Measurements from ENCODE around the gene DGKG. TPM values are rescaled to one million over a fixed set of nuclear protein-coding genes. Genes with fewer than 3 reads are reported as not detected.

The DGKG gene
- polyA plus RNA-seq, 1 donor (not counting 4 experiments of a cell fraction or from before 2014, with no cell fraction given): 0.22 TPM

GRCh38 chr3:186217820-186218164 is 144.2 kb downstream of the DGKG start:
- Histone ChIP-seq H3K9me3 (ENCODE audit: control insufficient read depth, low read depth, low read length) (no peaks in the 10 kb centered on the region), H3K9me1 (ENCODE audit: control insufficient read depth, extremely low read depth, insufficient read depth, low read length) (no peaks in the 10 kb centered on the region), H3K27me3 (ENCODE audit: control insufficient read depth, extremely low read depth, insufficient read depth, low read length) (no peaks in the 10 kb centered on the region), H3K79me2 (ENCODE audit: control insufficient read depth, insufficient read depth, low read length) (no peaks in the 10 kb centered on the region), H2AFZ (ENCODE audit: control insufficient read depth, low read length) (no peak overlapping the region), H3K4me3 (ENCODE audit: control insufficient read depth in 2 of 3, extremely low read depth in 1 of 3, insufficient read depth in 2 of 3, low read depth in 1 of 3, low read length in 3 of 3) (no peak overlapping the region), H3K4me1 (ENCODE audit: control insufficient read depth, extremely low read depth, insufficient read depth, low read length) (peaks cover 16% of the 10 kb centered on the region), H3K27ac (ENCODE audit: control insufficient read depth, insufficient read depth, low read length) (no peak overlapping the region), H4K20me1 (ENCODE audit: control insufficient read depth, extremely low read depth, insufficient read depth, low read length) (no peaks in the 10 kb centered on the region), H3K4me2 (ENCODE audit: control insufficient read depth, extremely low read depth, insufficient read depth, low read depth, low read length) (no peak overlapping the region), H3K36me3 (ENCODE audit: control insufficient read depth in 2 of 2, extremely low read depth in 1 of 2, insufficient read depth in 2 of 2, low read length in 2 of 2) (no peaks in the 10 kb centered on the region), H3K9ac (ENCODE audit: control insufficient read depth, extremely low read depth, insufficient read depth, low read length) (no peak overlapping the region)
- no peak for DNase-seq (ENCODE audit: low read depth, low spot score)
- dilution Hi-C loops (cut with MboI; ENCODE audit: extremely low pct_ligation_motif_present, low sequenced_read_pairs): no loop called here
- TF ChIP-seq CTCF (optimal IDR thresholded peaks at IDR 0.05 in 1 of 3, IDR thresholded peaks at IDR 0.05 in 1 of 3, conservative IDR thresholded peaks at IDR 0.05 in 1 of 3; ENCODE audit: extremely low read depth in 1 of 3, insufficient read depth in 2 of 3, low read length in 3 of 3) (no peak), EZH2 (IDR thresholded peaks at IDR 0.05; ENCODE audit: low read length) (no peak)
- FAIRE-seq: peak; percentile 49

GRCh38 chr3:186216900-186217819 is 144.9 kb downstream of the DGKG start:
- DNase-seq (ENCODE audit: low read depth, low spot score) (no peak), FAIRE-seq (no peak)
- H3K27me3 ChIP-seq (ENCODE audit: control insufficient read depth, extremely low read depth, insufficient read depth, low read length): no peaks in the 10 kb centered on the region
- no peak for TF ChIP-seq EZH2 (IDR thresholded peaks at IDR 0.05; ENCODE audit: low read length)
- TF ChIP-seq CTCF (optimal IDR thresholded peaks at IDR 0.05 in 1 of 3, IDR thresholded peaks at IDR 0.05 in 1 of 3, conservative IDR thresholded peaks at IDR 0.05 in 1 of 3; ENCODE audit: extremely low read depth in 1 of 3, insufficient read depth in 2 of 3, low read length in 3 of 3): no peak
- H2AFZ ChIP-seq (ENCODE audit: control insufficient read depth, low read length): no peak overlapping the region
- H3K4me2 ChIP-seq (ENCODE audit: control insufficient read depth, extremely low read depth, insufficient read depth, low read depth, low read length): no peak overlapping the region
- H4K20me1 ChIP-seq (ENCODE audit: control insufficient read depth, extremely low read depth, insufficient read depth, low read length): no peaks in the 10 kb centered on the region
- peaks cover 16% of the 10 kb centered on the region for H3K4me1 ChIP-seq (ENCODE audit: control insufficient read depth, extremely low read depth, insufficient read depth, low read length)
- no peaks in the 10 kb centered on the region for H3K36me3 ChIP-seq (ENCODE audit: control insufficient read depth in 2 of 2, extremely low read depth in 1 of 2, insufficient read depth in 2 of 2, low read length in 2 of 2)
- H3K9me3 ChIP-seq (ENCODE audit: control insufficient read depth, low read depth, low read length): no peaks in the 10 kb centered on the region
- H3K4me3 ChIP-seq (ENCODE audit: control insufficient read depth in 2 of 3, extremely low read depth in 1 of 3, insufficient read depth in 2 of 3, low read depth in 1 of 3, low read length in 3 of 3): no peak overlapping the region
- dilution Hi-C loops (cut with MboI; ENCODE audit: extremely low pct_ligation_motif_present, low sequenced_read_pairs): no loop called here
- H3K79me2 ChIP-seq (ENCODE audit: control insufficient read depth, insufficient read depth, low read length): no peaks in the 10 kb centered on the region
- no peaks in the 10 kb centered on the region for H3K9me1 ChIP-seq (ENCODE audit: control insufficient read depth, extremely low read depth, insufficient read depth, low read length)
- H3K9ac ChIP-seq (ENCODE audit: control insufficient read depth, extremely low read depth, insufficient read depth, low read length): no peak overlapping the region
- H3K27ac ChIP-seq (ENCODE audit: control insufficient read depth, insufficient read depth, low read length): no peak overlapping the region

Data from keratinocyte (primary cell).